IMR-90 (cell line): ENCODE measurements around the gene ERCC1. TPM values are rescaled to one million over a fixed set of nuclear protein-coding genes. Genes with fewer than 3 reads are reported as not detected.

Experiments
- ATAC-seq: fragments of 200-7000 bp; cut with Tn5 transposase; 2 replicates; pipeline ENCODE4 v1.9.1; 2020; ENCODE audit warnings: low read depth, mild to moderate bottlenecking, moderate library complexity
- BruUV-seq: library from RNA; stranded (reverse); fragments of 400-500 nt; replicated peaks from 2 replicates; lab custom pipeline; 2021; lab: Mats Ljungman, UMichigan
- CTCF ChIA-PET: fragments of 300-600 bp; formaldehyde crosslinking; extraction: SDS; loops from one replicate; lab custom pipeline; 2021; ENCODE audit warnings: antibody characterized with exemption; lab: Yijun Ruan, JAX
- POLR2A ChIA-PET: fragments of 300-600 bp; sonication (Branson Sonifier 250); formaldehyde crosslinking; loops from one replicate; lab custom pipeline; 2022; ENCODE audit warnings: antibody characterized with exemption; ENCODE audit not compliant: unreplicated experiment; lab: Charles Lee
- DNase-seq: peaks from one replicate; pipeline ENCODE4 v3.0.0; 2013
- H2AFZ ChIP-seq: replicated peaks from 2 replicates; pipeline ENCODE3; 2013; ENCODE audit warnings: low read length, mild to moderate bottlenecking; ENCODE audit not compliant: poor library complexity
- H2AK5ac ChIP-seq: 2 replicates; pipeline ENCODE4 v1.6.1; 2013; ENCODE audit warnings: low read depth, low read length, inconsistent platforms
- H2AK9ac ChIP-seq: replicated peaks from 2 replicates; pipeline ENCODE3; 2013; ENCODE audit warnings: mild to moderate bottlenecking, low read depth, low read length, moderate library complexity; ENCODE audit not compliant: poor library complexity
- H2BK120ac ChIP-seq: 2 replicates; pipeline ENCODE4 v1.6.1; 2013; ENCODE audit warnings: low read depth, low read length, inconsistent platforms
- H2BK15ac ChIP-seq: 3 replicates; pipeline ENCODE4 v1.6.1; 2013; ENCODE audit warnings: low read depth, low read length, inconsistent platforms
- H2BK20ac ChIP-seq: 2 replicates; pipeline ENCODE4 v1.6.1; 2013; ENCODE audit warnings: low read depth, mild to moderate bottlenecking, inconsistent platforms, low read length, moderate library complexity
- H2BK5ac ChIP-seq: 2 replicates; pipeline ENCODE4 v1.6.1; 2013; ENCODE audit warnings: mild to moderate bottlenecking, low read depth, low read length, inconsistent platforms; ENCODE audit not compliant: poor library complexity, severe bottlenecking
- H3K14ac ChIP-seq: replicated peaks from 2 replicates; pipeline ENCODE4 v1.6.1; 2013; ENCODE audit warnings: low read depth, low read length, inconsistent platforms
- H3K18ac ChIP-seq: 2 replicates; pipeline ENCODE4 v1.6.1; 2013; ENCODE audit warnings: low read depth, low read length, control low read depth
- H3K23ac ChIP-seq: 2 replicates; pipeline ENCODE4 v1.6.1; 2013; ENCODE audit warnings: low read depth, low read length, inconsistent platforms
- H3K27ac ChIP-seq: 2 replicates; pipeline ENCODE4 v1.5.1; 2013; ENCODE audit warnings: mild to moderate bottlenecking, control low read depth, low read length; ENCODE audit not compliant: insufficient read depth
- H3K27me3 ChIP-seq: 2 replicates; pipeline ENCODE4 v1.6.1; 2013; ENCODE audit warnings: low read length; ENCODE audit not compliant: control insufficient read depth, insufficient read depth
- H3K36me3 ChIP-seq: 2 replicates; pipeline ENCODE4 v1.6.1; 2013; ENCODE audit warnings: low read length, mixed read lengths; ENCODE audit not compliant: control insufficient read depth, insufficient read depth
- H3K4ac ChIP-seq: 2 replicates; pipeline ENCODE4 v1.6.1; 2013; ENCODE audit warnings: low read depth, low read length, inconsistent platforms
- H3K4me1 ChIP-seq: 2 replicates; pipeline ENCODE4 v1.6.1; 2013; ENCODE audit warnings: low read length, mixed read lengths; ENCODE audit not compliant: control insufficient read depth, insufficient read depth
- H3K4me2 ChIP-seq: 2 replicates; pipeline ENCODE4 v1.6.1; 2013; ENCODE audit warnings: low read depth, mild to moderate bottlenecking, control low read depth, low read length, moderate library complexity
- H3K4me3 ChIP-seq: 2 replicates; pipeline ENCODE4 v1.5.1; 2013; ENCODE audit warnings: low read depth, mild to moderate bottlenecking, control low read depth, low read length, moderate library complexity; ENCODE audit not compliant: insufficient read depth
- H3K56ac ChIP-seq: 2 replicates; pipeline ENCODE4 v1.6.1; 2013; ENCODE audit warnings: low read length, inconsistent platforms; ENCODE audit not compliant: insufficient read depth; ENCODE audit errors: extremely low read depth
- H3K79me1 ChIP-seq, 2 experiments: 2 replicates each; pipeline ENCODE4 v1.6.1; 2013; ENCODE audit warnings: low read length in 2 of 2, inconsistent platforms in 1 of 2, low read depth in 1 of 2
- H3K9ac ChIP-seq: 2 replicates; pipeline ENCODE4 v1.6.1; 2013; ENCODE audit warnings: low read depth, low read length, control low read depth
- H3K9me1 ChIP-seq: 2 replicates; pipeline ENCODE4 v1.6.1; 2013; ENCODE audit warnings: low read length, inconsistent platforms; ENCODE audit not compliant: insufficient read depth
- H3K9me3 ChIP-seq: 2 replicates; pipeline ENCODE4 v1.6.1; 2013; ENCODE audit warnings: low read length; ENCODE audit not compliant: control insufficient read depth, insufficient read depth
- H4K20me1 ChIP-seq: 2 replicates; pipeline ENCODE4 v1.6.1; 2013; ENCODE audit warnings: low read length, inconsistent platforms; ENCODE audit not compliant: insufficient read depth
- H4K5ac ChIP-seq: 2 replicates; pipeline ENCODE4 v1.6.1; 2013; ENCODE audit warnings: mild to moderate bottlenecking, low read depth, low read length, control low read depth
- H4K8ac ChIP-seq, 2 experiments: 2 replicates each; pipeline ENCODE4 v1.6.1; 2013; ENCODE audit warnings: low read depth in 2 of 2, low read length in 2 of 2, control low read depth in 1 of 2, inconsistent platforms in 1 of 2
- H4K91ac ChIP-seq: 2 replicates; pipeline ENCODE4 v1.6.1; 2013; ENCODE audit warnings: low read depth, low read length, inconsistent platforms; ENCODE audit not compliant: insufficient read depth
- BHLHE40 ChIP-seq: fragments of 150-350 bp; IDR thresholded peaks from 2 replicates; pipeline ENCODE4 v1.6.1; 2016; ENCODE audit warnings: mild to moderate bottlenecking, low read depth, low read length
- WGBS, 2 experiments: methylation state at CpG; one replicate each; pipeline versions ENCODE4 v1.1.5 to v1.1.7; 2013; ENCODE audit warnings: missing lambda C conversion rate in 2 of 2; ENCODE audit not compliant: insufficient read length in 1 of 2; ENCODE audit errors: extremely low coverage in 2 of 2; 5-methylcytosine and 5-hydroxymethylcytosine counted together
- dilution Hi-C: fragments of 300-500 bp; cut with HindIII; formaldehyde crosslinking; loops from one replicate; pipeline ENCODE4 v1.14.3; 2018; ENCODE audit warnings: low sequenced_read_pairs; ENCODE audit not compliant: unreplicated experiment
- in situ Hi-C: fragments of 300-500 bp; cut with MboI; formaldehyde crosslinking; loops from 3 replicates; pipeline ENCODE4 v1.14.3; 2019; ENCODE audit warnings: low sequenced_read_pairs, inconsistent platforms, mixed read lengths
- intact Hi-C: fragments of 100-400 bp; cut with micrococcal nuclease; formaldehyde crosslinking; loops from 2 replicates; pipeline ENCODE4 v1.10.0; 2022
- polyA plus RNA-seq, 3 experiments: library from polyadenylated mRNA; depleted of rRNA; stranded (reverse); fragments of >200 nt; gene quantifications; 2 replicates each; pipeline ENCODE4 v1.2.3, GENCODE V29; 2012; ENCODE audit warnings: low replicate concordance in 1 of 3
- total RNA-seq: library from RNA; depleted of rRNA; stranded (reverse); fragments of >200 nt; gene quantifications from 2 replicates; pipeline ENCODE4 v1.2.3, GENCODE V29; 2012

Gene ERCC1
- total and polyA plus RNA-seq, 2 of the 4 experiments (the other 2 are of a cell fraction) = 84.2 to 132 TPM

DNA sequence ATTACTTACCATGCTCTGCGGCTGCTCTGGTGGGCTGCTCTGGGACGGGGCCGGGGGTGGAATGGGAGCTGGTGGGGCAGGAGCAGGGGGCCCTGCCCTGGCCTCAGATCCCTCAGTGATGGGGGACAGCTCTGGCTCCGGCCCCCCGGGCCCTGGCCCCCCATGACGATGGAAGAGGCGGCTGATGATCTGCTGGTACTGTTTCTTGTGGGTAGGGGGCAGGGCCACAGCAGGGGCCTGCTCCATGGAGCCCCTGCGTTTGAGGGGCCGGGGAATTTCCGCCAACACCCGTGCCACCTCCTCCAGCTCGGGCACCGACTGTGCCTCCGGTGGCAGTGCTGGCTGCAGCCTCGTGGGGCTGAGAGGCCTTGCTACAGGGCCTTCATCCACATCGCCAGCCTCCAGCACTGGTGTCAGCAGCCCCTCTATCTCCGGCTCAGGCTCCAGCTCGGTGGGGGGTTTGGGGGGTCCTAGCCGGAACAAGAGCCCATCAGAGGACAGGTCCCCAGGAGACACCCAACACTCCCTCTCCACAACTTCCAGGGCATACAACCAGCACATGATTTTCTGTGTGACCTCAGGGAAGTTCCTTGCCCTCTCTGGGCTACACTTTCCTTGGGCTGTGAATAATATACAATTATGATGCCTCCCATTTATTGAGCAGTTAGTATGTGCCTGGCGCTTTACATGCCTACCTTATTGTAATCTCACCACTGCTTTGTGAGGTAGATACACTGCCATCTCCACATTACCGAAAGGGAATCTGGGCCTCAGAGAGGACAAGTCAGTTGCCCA is 31.6 kb downstream of the ERCC1 start:
- no peaks in the 10 kb centered on the region for H3K9me3 ChIP-seq
- no peak overlapping the region for H3K4ac ChIP-seq
- no peaks in the 10 kb centered on the region; the same call in none of the 2 replicates for H3K36me3 ChIP-seq
- no peaks in the 10 kb centered on the region for H4K20me1 ChIP-seq
- no peak overlapping the region for H3K4me2 ChIP-seq
- no peak for TF ChIP-seq BHLHE40
- H3K4me1 ChIP-seq = no peaks in the 10 kb centered on the region
- H3K23ac ChIP-seq = no peak overlapping the region
- POLR2A ChIA-PET = no interaction called here
- H4K91ac ChIP-seq = no peak overlapping the region
- no peak overlapping the region for H2AK5ac ChIP-seq
- H3K9me1 ChIP-seq = no peaks in the 10 kb centered on the region
- H3K56ac ChIP-seq = no peak overlapping the region
- H3K27ac ChIP-seq = no peak overlapping the region
- no peaks in the 10 kb centered on the region for H3K27me3 ChIP-seq
- ATAC-seq (no peak), DNase-seq (no peak)
- H2AK9ac ChIP-seq = peak overlapping the region; percentile 75
- H2BK20ac ChIP-seq = no peak overlapping the region
- no peak overlapping the region for H2BK15ac ChIP-seq
- H2BK120ac ChIP-seq = no peak overlapping the region
- no peak overlapping the region for H2BK5ac ChIP-seq
- CTCF ChIA-PET = interaction anchor here (1.3 kb wide), 1 partner anchor 15 kb away, joined by 3 read pairs; no protein-coding TSS in a partner anchor
- 90% methylated on average over 2 of the region's 21 CpGs; no CpG with 5 or more reads in 1 of the 2 experiments for WGBS, 2 experiments
- dilution Hi-C loops (no loop called here), intact Hi-C loops (no loop called here), in situ Hi-C loops (no loop called here)
- BruUV-seq = no TSS peak
- no peak overlapping the region for H3K4me3 ChIP-seq
- H3K18ac ChIP-seq = no peak overlapping the region
- H2AFZ ChIP-seq = no peak overlapping the region
- H3K9ac ChIP-seq = no peak overlapping the region
- H3K14ac ChIP-seq = no peak overlapping the region
- no peak overlapping the region for H4K5ac ChIP-seq
- no peaks in the 10 kb centered on the region for H3K79me1 ChIP-seq
- no peak overlapping the region for H4K8ac ChIP-seq
